Mesenteric fat pad (tissue), 1 donor: ENCODE results near the gene SHC3. TPM values are rescaled to one million over a fixed set of nuclear protein-coding genes. Genes with fewer than 3 reads are reported as not detected.
"Not testable (repeated sequence)": the region's sequence is repeated elsewhere in the genome, so short reads cannot be mapped to it uniquely, and the experiment has no call there.

Experiments used
- DNase-seq: peaks from one replicate; pipeline ENCODE4 v3.0.0-alpha.2; 2020; ENCODE audit warnings: low spot score
- long read RNA-seq: library from polyadenylated mRNA; unstranded; transcript quantifications from one replicate; pipeline ENCODE4 v2.0.0, GENCODE V29; 2020
- total RNA-seq: library from RNA; stranded (reverse); fragmentation: NEBNext Ultra II Directional; extraction: Animal tissue kit (Norgen Biotek cat#: 25700); gene quantifications from one replicate; pipeline ENCODE4 v1.2.1, GENCODE V29; 2021
- donor health status: DM: yes; HTN: yes; CAD: no.

SHC3 gene, protein sequence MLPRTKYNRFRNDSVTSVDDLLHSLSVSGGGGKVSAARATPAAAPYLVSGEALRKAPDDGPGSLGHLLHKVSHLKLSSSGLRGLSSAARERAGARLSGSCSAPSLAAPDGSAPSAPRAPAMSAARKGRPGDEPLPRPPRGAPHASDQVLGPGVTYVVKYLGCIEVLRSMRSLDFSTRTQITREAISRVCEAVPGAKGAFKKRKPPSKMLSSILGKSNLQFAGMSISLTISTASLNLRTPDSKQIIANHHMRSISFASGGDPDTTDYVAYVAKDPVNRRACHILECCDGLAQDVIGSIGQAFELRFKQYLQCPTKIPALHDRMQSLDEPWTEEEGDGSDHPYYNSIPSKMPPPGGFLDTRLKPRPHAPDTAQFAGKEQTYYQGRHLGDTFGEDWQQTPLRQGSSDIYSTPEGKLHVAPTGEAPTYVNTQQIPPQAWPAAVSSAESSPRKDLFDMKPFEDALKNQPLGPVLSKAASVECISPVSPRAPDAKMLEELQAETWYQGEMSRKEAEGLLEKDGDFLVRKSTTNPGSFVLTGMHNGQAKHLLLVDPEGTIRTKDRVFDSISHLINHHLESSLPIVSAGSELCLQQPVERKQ
- 1.8 TPM for total RNA-seq
- long read RNA-seq, partial matches to known transcripts = 0 of 1 reads
- long read RNA-seq, other reads (novel, unspliced or antisense) = 1 of 1 reads

DNA sequence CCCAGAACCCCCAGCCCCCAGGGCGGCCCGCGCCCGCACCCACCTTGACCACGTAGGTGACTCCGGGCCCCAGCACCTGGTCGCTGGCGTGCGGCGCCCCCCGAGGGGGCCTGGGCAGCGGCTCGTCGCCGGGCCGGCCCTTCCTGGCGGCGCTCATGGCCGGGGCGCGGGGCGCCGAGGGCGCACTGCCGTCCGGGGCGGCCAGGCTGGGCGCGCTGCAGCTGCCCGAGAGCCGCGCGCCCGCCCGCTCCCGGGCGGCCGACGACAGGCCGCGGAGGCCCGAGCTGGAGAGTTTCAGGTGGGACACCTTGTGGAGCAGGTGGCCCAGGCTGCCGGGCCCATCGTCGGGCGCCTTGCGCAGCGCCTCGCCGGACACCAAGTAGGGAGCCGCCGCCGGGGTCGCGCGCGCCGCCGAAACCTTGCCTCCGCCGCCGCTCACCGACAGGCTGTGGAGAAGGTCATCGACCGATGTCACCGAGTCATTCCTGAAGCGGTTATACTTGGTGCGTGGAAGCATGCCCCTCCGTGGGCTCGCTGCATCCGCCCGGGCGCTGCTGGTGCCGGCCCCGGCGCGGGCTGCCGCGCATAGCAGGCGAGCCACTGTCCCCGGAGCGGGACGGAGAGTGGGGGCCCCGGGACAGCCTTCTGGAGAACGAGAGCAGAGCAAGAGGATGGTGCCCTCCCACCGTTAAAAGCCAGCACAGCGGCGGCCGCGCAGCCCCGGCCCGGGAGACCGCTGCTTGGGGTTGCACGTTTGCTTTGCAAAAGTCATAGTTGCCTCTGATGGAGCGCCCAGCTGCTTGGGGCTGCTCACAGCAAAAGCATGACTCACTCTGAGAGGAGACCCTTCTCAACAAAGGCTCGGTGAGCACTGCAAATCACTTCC lies at the start of gene SHC3:
Gene SHC3 (minus strand): TSS at position 875 of the 886 bp plus-strand sequence. CDS start 358 bp downstream, at position 517.
- no peak for DNase-seq

DNA sequence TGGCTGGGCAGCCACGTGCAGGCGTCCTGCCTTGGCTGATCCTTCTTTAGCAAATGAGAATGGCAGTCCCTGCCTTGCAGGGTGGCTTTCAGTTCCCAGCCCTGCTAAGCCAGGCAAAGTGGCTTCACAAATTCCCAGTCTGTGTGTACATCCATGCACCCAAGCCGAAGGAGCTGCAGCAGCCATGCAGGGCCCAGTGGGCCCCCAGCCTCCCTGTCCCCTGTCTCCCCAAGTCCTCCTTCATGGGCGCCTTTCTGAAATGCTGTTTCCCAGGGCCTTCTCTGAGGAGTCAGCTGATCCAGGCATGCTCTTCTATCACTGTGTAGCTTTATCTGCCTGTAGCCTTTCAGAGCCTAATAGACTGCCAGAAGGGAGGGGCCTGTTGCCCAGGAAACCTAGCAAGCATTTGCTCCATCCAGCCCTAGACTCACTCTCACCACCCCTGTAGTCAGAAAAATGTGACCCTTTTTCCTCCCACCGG lies 47.4 kb upstream of the SHC3 start:
- DNase-seq = no peak

DNA sequence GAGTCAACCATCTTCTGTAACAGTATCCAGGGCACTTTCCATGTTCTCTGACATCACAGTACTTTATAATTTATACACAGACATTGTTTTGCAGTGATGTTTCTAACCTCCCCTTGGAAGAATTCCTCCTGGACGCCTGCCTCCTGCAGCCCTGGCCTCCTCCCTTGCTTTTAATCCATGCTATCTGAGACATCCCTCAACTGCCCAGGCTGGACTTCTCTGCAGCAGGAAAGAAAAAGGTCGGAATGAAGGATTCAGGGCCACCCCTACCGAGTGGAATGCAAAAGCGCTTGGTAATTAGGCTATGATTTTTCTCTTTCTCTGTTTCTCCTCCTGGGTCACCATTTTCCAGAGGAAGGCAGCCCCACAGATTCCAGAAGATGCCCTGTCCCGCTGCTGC lies 47.0 kb upstream of the SHC3 start:
- no peak for DNase-seq

DNA sequence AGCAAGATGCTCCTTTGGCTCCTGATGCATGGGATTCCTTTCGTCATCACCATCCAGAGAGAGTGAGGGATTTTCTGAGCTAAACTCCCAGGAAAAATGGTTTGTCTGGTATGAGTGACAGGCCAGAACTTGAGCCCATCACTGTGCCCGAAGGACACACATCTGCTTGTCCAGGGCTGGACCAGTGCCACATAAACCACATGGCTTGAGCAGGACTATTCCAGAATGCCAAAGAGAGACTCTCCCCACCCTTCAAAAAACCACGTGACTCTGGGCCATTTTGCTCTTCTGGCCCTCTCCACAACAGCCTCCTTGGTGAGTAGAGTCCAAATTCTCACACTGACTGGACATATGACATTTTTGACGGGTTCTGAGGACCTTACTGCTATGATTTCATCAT lies 46.4 kb upstream of the SHC3 start:
- DNase-seq = no peak

DNA sequence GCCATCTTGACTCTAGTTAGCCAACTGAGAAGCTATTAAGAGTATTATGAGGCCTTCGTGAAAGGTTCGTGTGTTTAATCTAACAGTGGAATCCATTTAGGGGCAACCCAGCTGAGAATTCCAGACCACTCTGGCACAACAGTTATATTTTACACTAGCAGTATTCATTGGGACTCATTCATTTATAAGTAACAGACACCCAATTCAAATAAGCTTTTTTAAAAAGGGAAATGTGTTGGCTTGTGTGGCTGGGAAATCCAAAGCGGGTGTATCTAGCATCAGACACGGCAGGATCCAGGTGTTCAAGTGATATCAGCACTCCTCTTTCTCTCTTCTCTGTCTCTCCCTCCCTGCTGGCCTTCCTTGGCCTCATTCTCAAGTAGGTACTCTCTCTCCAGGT lies 46.0 kb upstream of the SHC3 start:
- DNase-seq = no peak

DNA sequence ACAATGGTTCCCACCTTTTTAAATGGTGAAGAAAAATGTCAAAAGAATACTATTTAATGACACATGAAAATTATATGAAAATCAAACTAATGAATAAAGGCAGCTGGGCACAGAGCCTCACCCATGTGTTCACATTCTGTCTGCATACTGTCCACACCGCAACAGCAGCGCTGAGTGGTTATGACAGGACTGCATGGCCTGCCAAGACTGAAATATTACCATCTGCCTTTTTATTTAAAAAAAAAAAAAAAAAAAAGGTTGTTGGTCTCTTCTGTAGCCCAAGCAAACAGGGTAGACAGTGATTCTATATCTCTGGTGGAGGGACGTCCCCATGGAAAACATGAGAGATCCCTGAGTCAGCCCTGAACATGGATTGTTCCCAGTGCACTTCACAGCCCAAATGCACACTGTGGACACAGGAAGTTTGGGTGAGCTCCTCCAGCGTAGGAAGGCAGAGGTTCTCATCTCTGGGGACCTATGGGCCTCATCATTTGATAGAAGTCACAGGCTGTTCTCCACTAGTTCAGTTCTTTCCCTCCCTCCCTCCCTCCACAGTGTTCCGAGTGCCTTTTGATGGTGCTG lies 44.9 kb upstream of the SHC3 start:
- no peak for DNase-seq

DNA sequence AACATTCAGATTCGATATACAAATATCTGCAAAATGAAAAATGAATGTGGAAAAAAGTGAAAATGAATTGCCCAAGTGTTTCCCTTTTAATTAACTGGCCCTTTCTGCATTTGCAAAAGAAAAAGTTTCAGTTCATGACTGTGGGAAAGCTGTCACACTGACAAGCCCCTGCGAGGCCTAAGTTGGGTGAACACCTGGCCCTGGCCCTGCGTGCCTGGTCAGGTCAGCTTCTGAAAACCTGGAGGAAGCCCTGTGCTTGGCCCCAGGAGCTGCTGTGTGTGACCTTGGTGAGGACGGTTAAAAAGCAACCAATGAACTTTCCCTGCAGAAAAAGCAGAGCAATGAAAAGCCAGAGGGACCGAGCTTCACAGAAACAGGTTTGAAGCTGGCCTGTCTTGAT lies 41.0 kb upstream of the SHC3 start:
- no peak for DNase-seq

DNA sequence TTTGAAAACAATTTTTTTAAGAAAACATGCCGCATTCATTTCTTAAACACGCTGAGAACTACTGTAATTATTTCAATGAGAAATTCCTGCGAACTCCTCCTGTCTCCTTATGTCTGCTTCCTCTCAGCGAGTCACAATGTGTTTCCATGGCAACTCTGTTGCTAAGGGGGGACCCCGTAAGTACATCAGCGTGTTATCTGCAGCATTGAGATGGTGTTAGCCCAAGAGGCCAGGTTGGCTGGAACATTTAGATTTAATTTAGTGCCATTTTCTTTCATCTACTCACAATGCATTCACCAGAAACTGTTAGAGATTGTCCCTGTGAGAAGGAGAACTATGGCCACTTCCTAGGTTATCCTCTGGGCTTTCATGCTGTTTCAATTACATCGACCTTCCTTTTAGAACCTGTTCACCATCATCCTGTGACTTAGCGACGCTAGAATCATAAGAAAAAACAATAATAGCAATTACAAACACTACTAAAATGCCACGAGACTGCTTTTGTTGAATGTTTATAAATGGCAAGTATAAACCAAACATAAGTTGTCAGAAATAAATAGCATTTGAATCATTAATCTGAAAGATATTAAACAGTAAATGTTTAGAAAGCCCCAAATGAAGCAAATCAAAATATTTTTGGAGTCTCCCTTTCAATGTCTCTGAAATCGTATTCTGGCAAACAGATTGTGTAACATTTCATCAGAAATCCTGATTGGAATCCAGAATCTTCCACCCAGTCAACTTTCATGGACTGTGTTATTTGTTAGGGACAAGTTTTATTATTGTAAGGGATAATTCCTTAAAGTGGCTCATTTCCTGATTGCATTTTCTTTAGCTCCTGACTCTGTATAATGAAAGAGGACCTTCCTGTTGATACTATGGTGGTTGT lies 39.7 kb upstream of the SHC3 start:
- DNase-seq = no peak

DNA sequence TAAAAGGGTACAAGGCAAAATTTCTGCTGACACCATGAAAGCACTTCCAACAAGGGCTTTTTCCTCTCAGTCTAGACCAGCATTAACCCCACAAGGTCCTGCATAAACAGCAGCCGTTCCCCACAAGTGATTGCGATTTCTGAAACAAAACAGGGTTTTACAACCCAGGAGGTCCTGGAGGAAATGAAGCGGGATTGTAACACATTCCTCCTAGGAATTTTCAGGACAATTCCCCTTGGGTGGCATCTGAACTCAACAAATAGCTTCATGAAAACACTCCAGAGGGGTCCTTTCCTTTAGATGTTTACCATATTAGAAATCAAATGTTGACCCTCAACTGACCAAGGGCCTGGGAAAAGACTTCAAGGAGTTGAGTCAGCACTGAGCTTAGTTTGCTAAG lies 36.7 kb upstream of the SHC3 start:
- DNase-seq = no peak

DNA sequence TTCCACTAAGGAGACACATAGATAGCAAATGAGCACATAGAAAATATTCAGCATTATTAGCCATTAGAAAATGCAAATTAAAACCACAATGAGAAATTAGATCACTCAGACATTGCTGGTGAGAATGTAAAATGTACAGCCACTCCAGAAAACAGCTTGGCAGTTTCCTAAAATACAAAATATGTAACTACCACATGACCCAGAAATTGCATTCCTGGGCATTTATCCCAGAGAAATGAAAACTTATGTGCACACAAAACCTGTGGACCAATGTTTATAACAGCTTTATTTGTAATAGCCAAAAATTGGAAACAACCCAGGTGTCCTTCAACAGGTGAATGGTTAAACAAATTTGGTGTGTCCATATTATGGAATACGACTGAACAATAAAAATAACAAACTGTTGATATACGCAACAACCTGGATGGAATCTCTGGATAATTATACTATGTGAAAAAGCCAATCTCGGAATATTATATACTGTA lies 34.8 kb upstream of the SHC3 start:
- no peak for DNase-seq

DNA sequence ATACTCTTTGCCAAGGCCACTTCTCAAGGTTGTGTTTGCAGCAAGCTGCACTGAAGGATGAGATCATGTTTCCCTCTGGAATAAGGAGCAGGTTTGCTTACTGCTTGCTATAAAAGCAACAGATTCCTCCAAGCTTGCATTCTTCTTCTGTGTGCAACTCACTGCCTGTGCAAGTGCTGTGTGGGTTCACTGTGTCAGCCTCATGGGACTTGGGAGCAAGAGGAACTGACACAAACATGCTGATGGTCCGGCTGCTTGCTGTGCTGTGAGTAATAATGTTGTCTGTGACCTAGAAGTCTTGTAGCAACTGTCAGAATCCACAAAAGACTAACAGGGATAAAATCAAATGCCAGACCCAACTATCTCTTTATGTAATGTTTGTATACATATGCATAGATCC lies 33.6 kb upstream of the SHC3 start:
- DNase-seq = no peak

DNA sequence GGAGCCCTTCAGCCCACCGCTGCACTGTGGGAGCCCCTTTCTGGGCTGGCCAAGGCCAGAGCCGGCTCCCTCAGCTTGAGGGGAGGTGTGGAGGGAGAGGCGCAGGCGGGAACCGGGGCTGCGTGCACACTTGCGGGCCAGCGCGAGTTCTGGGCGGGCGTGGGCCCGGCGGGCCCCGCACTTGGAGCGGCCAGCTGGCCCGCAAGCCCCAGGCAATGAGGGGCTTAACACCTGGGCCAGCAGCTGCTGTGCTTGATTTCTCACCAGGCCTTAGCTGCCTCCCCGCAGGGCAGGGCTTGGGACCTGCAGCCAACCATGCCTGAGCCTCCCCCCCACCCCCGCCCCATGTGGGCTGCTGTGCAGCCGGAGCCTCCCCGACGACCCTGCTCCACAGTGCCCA lies 30.7 kb upstream of the SHC3 start:
- not testable (repeated sequence) for DNase-seq

DNA sequence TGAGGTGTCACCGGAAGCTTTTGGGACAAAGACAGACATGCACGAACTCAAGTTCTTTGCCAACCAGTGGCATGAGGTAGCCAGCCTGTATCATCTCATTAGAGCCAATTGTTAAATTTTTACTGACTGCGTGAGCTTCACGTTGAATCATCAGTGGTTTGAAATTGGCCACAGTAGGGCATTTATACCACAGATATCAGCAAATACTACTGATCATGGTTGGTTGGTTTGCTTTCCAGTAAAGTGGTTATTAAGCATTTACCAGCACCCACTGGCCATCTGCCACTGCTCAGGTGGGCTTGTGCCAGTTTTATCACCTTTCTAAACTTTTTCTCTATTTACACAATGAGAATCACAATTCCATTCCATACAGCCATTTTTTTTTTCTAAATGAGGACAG lies 28.4 kb upstream of the SHC3 start:
- no peak for DNase-seq

DNA sequence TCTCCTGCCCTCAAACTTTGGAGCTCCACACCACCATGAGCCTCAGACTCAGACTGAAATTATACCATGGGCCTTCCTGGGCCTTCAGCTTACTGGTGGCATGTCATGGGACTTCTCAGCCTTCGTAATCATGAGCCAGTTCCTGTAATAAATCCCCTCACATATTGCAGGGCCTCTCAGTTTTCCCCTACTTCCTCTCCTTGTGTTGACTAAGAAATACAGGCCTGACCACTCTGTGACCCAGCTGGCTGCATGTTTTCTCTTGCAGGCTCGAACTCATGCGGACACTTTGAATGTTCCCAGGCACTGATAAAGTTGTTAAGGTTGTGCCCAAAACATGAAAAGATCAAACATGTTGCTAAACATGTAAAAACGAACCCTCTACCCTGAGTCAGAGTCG lies 26.2 kb upstream of the SHC3 start:
- DNase-seq = no peak

DNA sequence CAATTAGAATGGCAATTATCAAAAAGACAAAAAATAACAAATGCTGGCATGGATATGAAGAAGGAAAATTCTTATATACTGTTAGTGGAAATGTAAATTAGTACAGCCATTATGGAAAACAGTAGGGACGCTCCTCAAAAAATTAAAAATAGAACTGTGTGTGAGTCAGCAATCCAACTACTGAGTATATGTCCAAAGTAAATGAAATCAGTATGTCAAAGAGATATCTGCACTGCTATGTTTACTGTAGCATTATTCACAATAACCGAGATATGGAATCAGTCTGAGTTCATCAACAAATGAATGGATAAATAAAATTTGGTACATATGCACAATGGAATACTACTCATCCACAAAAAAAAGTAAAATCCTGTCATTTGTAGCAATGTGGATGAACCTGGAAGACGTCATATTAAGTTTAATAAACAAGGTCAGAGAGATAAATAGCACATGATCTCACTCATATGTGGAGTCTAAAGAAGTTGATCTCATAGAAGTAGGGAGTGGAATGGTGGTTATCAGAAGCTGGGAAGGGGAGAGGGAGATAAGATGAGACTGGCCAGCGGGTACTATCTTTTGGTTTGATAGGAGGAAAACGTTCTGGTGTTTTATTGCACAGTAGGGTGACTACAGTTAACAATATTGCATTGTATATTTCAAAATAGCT lies 16.6 kb upstream of the SHC3 start:
- no peak for DNase-seq

DNA sequence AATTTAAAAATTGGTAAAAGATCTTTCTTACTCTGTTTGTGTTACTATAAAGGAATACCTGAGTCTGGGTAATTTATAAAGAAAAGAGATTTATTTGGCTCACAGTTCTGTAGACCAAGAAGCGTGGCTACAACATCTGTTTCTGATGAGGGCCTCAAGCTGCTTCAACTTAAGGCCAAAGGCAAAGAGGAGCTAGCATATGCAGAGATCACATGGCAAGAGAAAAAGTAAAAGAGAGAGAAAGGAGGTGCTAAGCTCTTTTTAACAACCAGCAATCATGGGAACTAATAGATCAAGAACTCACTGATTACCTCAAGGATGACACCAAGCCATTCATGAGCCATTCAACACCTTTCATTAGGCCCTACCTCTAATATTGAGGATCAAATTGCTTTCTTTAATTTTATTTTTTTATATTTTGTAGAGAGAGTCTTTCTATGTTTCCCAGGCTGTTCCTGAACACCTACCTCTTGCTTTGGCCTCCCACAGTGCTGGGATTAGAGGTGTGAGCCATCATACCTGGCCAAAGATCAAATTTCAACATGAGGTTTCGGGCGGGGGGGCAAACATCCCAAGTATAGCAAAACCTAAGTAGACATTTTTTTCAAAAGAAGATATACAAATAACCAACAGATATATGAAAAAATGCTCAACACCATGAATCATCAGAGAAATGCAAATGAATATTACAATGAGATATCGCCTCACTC lies 16.0 kb upstream of the SHC3 start:
- no peak for DNase-seq

DNA sequence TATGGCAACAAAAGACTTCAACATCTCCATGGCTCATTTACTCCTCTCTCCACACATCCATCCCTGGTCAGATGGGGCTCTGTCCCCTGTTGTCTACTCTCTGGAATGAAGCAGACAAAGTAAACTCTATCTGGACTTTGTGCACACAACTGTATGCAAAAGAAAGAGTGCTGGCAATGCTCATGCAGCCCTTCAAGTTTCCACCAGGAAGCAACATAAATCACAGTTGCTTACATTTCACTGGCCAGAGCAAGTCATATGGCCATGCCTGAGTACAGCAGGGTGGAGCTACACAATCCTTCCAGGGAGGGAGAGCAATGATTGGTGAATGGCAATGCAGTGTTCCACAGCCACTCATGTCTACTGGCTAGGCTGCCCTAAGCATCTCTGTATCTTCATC lies 12.4 kb upstream of the SHC3 start:
- DNase-seq = no peak

DNA sequence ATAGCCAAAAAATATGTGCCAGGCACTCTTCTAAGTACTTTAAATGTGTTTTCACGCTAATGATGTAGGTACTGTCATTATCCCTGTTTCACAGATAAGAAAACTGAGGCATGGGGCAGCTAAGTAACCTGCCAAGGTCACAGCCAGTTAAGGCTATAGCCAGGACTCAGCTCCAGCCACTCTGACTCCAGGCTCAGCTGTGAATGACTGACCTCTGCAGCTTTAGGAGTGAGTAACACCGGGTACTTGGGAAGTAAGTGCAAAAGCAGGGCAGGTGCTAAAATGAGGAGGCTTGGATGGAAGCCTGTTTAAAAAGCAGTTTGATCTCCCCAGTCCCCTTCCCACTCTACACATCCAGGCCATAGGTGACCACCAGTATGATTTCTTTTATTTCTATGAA lies 10.6 kb upstream of the SHC3 start:
- DNase-seq = no peak

DNA sequence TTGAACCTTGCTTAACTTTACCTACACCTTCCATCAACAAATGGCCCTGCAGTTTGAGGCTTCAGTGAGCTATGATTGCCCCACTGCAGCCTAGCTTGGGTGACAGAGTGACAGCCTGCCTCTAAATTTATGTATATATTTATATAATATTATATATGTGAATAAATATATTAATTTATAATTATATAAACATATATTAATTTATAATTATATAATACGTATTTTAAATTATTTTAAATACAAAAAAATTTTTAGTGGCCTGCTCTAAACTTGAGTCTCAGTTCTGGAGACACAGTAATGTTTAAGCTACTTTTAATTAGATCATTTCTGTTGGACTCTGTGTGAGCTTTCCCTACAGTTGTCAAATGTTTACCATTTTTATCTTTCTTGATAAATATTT lies 9.3 kb upstream of the SHC3 start:
- no peak for DNase-seq
